ENCODE data around the gene MTREX.

Gene MTREX

DNA sequence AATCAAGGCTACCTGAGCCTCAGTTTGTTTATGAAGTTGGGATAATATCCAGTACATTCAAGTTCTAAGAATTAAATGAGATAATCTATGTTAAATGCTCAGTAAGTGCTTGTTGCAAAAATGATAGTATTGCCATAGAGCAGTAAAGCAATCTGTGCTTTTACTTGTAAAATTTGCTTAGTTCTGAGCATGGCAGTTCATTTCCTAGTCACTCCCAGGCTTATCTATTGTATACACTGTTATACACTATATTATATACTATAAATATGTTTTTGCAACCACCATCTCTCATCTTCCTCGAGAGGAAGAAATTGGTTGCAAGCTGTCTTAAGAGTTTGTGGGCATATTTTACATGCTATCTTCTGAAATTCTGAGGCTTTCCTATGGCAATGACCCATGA lies 63.4 kb downstream of the MTREX start:
- no peak overlapping the region for H3K18ac ChIP-seq (ENCODE audit: low read depth in 1 of 2, low read length in 2 of 2)
- H3K36me3 ChIP-seq (ENCODE audit: control insufficient read depth in 1 of 2, insufficient read depth in 2 of 2, low read depth in 1 of 2, low read length in 2 of 2): peaks cover 7 to 70% of the 10 kb centered on the region in 2 experiments
- H3K4ac ChIP-seq (ENCODE audit: low read depth in 1 of 2, low read length in 2 of 2): no peak overlapping the region
- no peak overlapping the region for H4K8ac ChIP-seq (ENCODE audit: low read length)
- no peak overlapping the region for H3K4me3 ChIP-seq (ENCODE audit: insufficient read depth in 1 of 2, low read depth in 1 of 2, low read length in 2 of 2)
- no peak overlapping the region for H3K9ac ChIP-seq (ENCODE audit: low read length)
- H3K4me1 ChIP-seq (ENCODE audit: control insufficient read depth, insufficient read depth, low read depth, low read length): peaks cover 3% of the 10 kb centered on the region
- no peak overlapping the region for H2BK12ac ChIP-seq (ENCODE audit: low read length in 2 of 2)
- H3K27me3 ChIP-seq (ENCODE audit: control insufficient read depth in 1 of 2, insufficient read depth in 1 of 2, low read length in 2 of 2): no peaks in the 10 kb centered on the region
- peaks cover 14% of the 10 kb centered on the region for H3K79me1 ChIP-seq (replicated peaks; ENCODE audit: low read length, poor library complexity, severe bottlenecking)
- peaks cover 3% of the 10 kb centered on the region for H3K9me3 ChIP-seq (ENCODE audit: control insufficient read depth, low read length)
- H4K91ac ChIP-seq (ENCODE audit: low read length): no peak overlapping the region
- H3K14ac ChIP-seq (ENCODE audit: low read length in 2 of 2): no peak overlapping the region
- no peak overlapping the region for H3K23ac ChIP-seq (ENCODE audit: low read length in 2 of 2)
- no CpG with 5 or more reads among the region's 1 CpG for WGBS
- H2AFZ ChIP-seq (ENCODE audit: low read depth, low read length): no peak overlapping the region
- H2BK5ac ChIP-seq (ENCODE audit: low read depth, low read length, poor library complexity, severe bottlenecking): no peak overlapping the region
- no peak overlapping the region for H2BK120ac ChIP-seq (ENCODE audit: low read depth, low read length)
- H2BK15ac ChIP-seq (ENCODE audit: low read depth, poor library complexity, severe bottlenecking): no peak overlapping the region
- no peak overlapping the region for H2AK5ac ChIP-seq (ENCODE audit: low read length, severe bottlenecking)
- peak overlapping the region; percentile 81 for H3K27ac ChIP-seq (ENCODE audit: low read length, poor library complexity, severe bottlenecking)
- no peak for DNase-seq
- H3K4me2 ChIP-seq (ENCODE audit: low read length, poor library complexity, severe bottlenecking): no peak overlapping the region

DNA sequence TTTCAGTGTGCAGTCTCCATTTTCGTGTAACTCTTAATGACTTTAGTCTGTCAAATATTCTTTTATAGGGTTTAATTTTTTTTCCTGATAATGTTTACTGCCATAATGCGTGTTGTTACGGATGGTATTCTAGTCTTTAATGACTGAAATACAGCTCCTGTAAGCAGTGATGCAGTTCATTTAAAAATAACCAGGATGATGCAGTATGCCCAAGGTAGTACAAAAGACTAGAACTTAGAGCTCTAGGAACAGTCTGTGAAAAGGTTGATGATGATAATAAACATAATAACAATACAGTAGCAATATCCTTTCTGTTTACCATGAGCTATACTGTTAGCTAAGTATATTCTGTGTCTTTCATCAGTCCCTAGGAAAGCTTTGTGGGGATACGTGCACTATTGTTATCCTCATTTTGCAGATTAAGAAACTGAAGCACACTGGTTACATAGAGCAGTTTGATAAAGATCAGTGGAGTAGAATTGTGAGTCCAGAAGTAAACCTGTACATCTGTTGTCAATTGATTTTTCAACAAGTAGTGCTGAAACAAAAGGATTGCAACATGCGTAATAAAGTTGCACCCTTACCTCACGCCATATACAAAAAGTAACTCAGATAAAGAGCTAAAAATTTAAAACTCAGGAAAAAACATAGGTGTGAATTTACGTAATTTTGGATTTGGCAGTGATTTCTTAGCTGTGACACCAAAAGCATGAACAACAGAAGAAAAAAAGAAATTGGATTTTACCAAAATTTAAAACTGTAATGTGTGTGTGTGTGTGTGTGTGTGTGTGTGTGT lies 64.5 kb downstream of the MTREX start:
- DNase-seq: no peak

GRCh38 chr5:55377810-55378209 lies 70.0 kb downstream of the MTREX start:
- H3K9ac ChIP-seq (ENCODE audit: low read length): no peak overlapping the region
- H2AFZ ChIP-seq (ENCODE audit: low read depth, low read length): no peak overlapping the region
- H3K79me1 ChIP-seq (replicated peaks; ENCODE audit: low read length, poor library complexity, severe bottlenecking): peaks cover 17% of the 10 kb centered on the region
- H3K9me3 ChIP-seq (ENCODE audit: control insufficient read depth, low read length): peaks cover 7% of the 10 kb centered on the region
- H2BK15ac ChIP-seq (ENCODE audit: low read depth, poor library complexity, severe bottlenecking): no peak overlapping the region
- H4K91ac ChIP-seq (ENCODE audit: low read length): no peak overlapping the region
- H3K4me1 ChIP-seq (ENCODE audit: control insufficient read depth, insufficient read depth, low read depth, low read length): no peaks in the 10 kb centered on the region
- no peaks in the 10 kb centered on the region for H3K27me3 ChIP-seq (ENCODE audit: control insufficient read depth in 1 of 2, insufficient read depth in 1 of 2, low read length in 2 of 2)
- H3K27ac ChIP-seq (ENCODE audit: low read length, poor library complexity, severe bottlenecking): no peak overlapping the region
- H3K14ac ChIP-seq (ENCODE audit: low read length in 2 of 2): no peak overlapping the region
- WGBS: no CpG with 5 or more reads among the region's 1 CpG
- H3K23ac ChIP-seq (ENCODE audit: low read length in 2 of 2): no peak overlapping the region
- H2BK120ac ChIP-seq (ENCODE audit: low read depth, low read length): no peak overlapping the region
- H3K36me3 ChIP-seq (ENCODE audit: control insufficient read depth in 1 of 2, insufficient read depth in 2 of 2, low read depth in 1 of 2, low read length in 2 of 2): peaks cover 13 to 64% of the 10 kb centered on the region in 2 experiments
- H2BK12ac ChIP-seq (ENCODE audit: low read length in 2 of 2): no peak overlapping the region
- no peak for DNase-seq
- H2BK5ac ChIP-seq (ENCODE audit: low read depth, low read length, poor library complexity, severe bottlenecking): no peak overlapping the region
- no peak overlapping the region for H2AK5ac ChIP-seq (ENCODE audit: low read length, severe bottlenecking)
- H3K4ac ChIP-seq (ENCODE audit: low read depth in 1 of 2, low read length in 2 of 2): no peak overlapping the region
- H3K18ac ChIP-seq (ENCODE audit: low read depth in 1 of 2, low read length in 2 of 2): no peak overlapping the region
- H3K4me2 ChIP-seq (ENCODE audit: low read length, poor library complexity, severe bottlenecking): no peak overlapping the region
- no peak overlapping the region for H3K4me3 ChIP-seq (ENCODE audit: insufficient read depth in 1 of 2, low read depth in 1 of 2, low read length in 2 of 2)
- no peak overlapping the region for H4K8ac ChIP-seq (ENCODE audit: low read length)

More for the DNA sequence above, 64.5 kb downstream of the MTREX start:
- Histone ChIP-seq H3K27me3 (ENCODE audit: control insufficient read depth in 1 of 2, insufficient read depth in 1 of 2, low read length in 2 of 2) (no peaks in the 10 kb centered on the region), H3K79me1 (replicated peaks; ENCODE audit: low read length, poor library complexity, severe bottlenecking) (peaks cover 15% of the 10 kb centered on the region), H4K91ac (ENCODE audit: low read length) (no peak overlapping the region), H3K4me1 (ENCODE audit: control insufficient read depth, insufficient read depth, low read depth, low read length) (peaks cover 3% of the 10 kb centered on the region), H3K36me3 (ENCODE audit: control insufficient read depth in 1 of 2, insufficient read depth in 2 of 2, low read depth in 1 of 2, low read length in 2 of 2) (peaks cover 7 to 65% of the 10 kb centered on the region in 2 experiments), H3K18ac (ENCODE audit: low read depth in 1 of 2, low read length in 2 of 2) (no peak overlapping the region), H2BK15ac (ENCODE audit: low read depth, poor library complexity, severe bottlenecking) (no peak overlapping the region), H3K14ac (ENCODE audit: low read length in 2 of 2) (no peak overlapping the region), H3K27ac (ENCODE audit: low read length, poor library complexity, severe bottlenecking) (peak overlapping the region; percentile 43), H4K8ac (ENCODE audit: low read length) (no peak overlapping the region), H2BK120ac (ENCODE audit: low read depth, low read length) (no peak overlapping the region), H3K9me3 (ENCODE audit: control insufficient read depth, low read length) (peaks cover 3% of the 10 kb centered on the region), H3K9ac (ENCODE audit: low read length) (no peak overlapping the region), H2BK5ac (ENCODE audit: low read depth, low read length, poor library complexity, severe bottlenecking) (no peak overlapping the region), H2BK12ac (ENCODE audit: low read length in 2 of 2) (no peak overlapping the region), H3K4ac (ENCODE audit: low read depth in 1 of 2, low read length in 2 of 2) (no peak overlapping the region), H2AFZ (ENCODE audit: low read depth, low read length) (no peak overlapping the region), H2AK5ac (ENCODE audit: low read length, severe bottlenecking) (no peak overlapping the region), H3K23ac (ENCODE audit: low read length in 2 of 2) (no peak overlapping the region), H3K4me3 (ENCODE audit: insufficient read depth in 1 of 2, low read depth in 1 of 2, low read length in 2 of 2) (no peak overlapping the region), H3K4me2 (ENCODE audit: low read length, poor library complexity, severe bottlenecking) (no peak overlapping the region)
- WGBS: 98% methylated on average over 6 of the region's 7 CpGs

- Histone ChIP-seq H2BK15ac (ENCODE audit: low read depth, poor library complexity, severe bottlenecking) (no peak overlapping the region), H3K4me1 (ENCODE audit: control insufficient read depth, insufficient read depth, low read depth, low read length) (no peaks in the 10 kb centered on the region), H3K27ac (ENCODE audit: low read length, poor library complexity, severe bottlenecking) (no peak overlapping the region), H3K36me3 (ENCODE audit: control insufficient read depth in 1 of 2, insufficient read depth in 2 of 2, low read depth in 1 of 2, low read length in 2 of 2) (peaks cover 13 to 59% of the 10 kb centered on the region in 2 experiments), H3K27me3 (ENCODE audit: control insufficient read depth in 1 of 2, insufficient read depth in 1 of 2, low read length in 2 of 2) (no peaks in the 10 kb centered on the region), H2AFZ (ENCODE audit: low read depth, low read length) (no peak overlapping the region), H3K4me2 (ENCODE audit: low read length, poor library complexity, severe bottlenecking) (no peak overlapping the region), H2BK120ac (ENCODE audit: low read depth, low read length) (no peak overlapping the region), H3K9me3 (ENCODE audit: control insufficient read depth, low read length) (peaks cover 19% of the 10 kb centered on the region), H3K4me3 (ENCODE audit: insufficient read depth in 1 of 2, low read depth in 1 of 2, low read length in 2 of 2) (no peak overlapping the region), H3K14ac (ENCODE audit: low read length in 2 of 2) (no peak overlapping the region), H3K18ac (ENCODE audit: low read depth in 1 of 2, low read length in 2 of 2) (no peak overlapping the region), H3K4ac (ENCODE audit: low read depth in 1 of 2, low read length in 2 of 2) (no peak overlapping the region), H2AK5ac (ENCODE audit: low read length, severe bottlenecking) (no peak overlapping the region), H2BK12ac (ENCODE audit: low read length in 2 of 2) (no peak overlapping the region), H4K8ac (ENCODE audit: low read length) (no peak overlapping the region), H2BK5ac (ENCODE audit: low read depth, low read length, poor library complexity, severe bottlenecking) (no peak overlapping the region), H4K91ac (ENCODE audit: low read length) (no peak overlapping the region), H3K23ac (ENCODE audit: low read length in 2 of 2) (no peak overlapping the region), H3K9ac (ENCODE audit: low read length) (no peak overlapping the region), H3K79me1 (replicated peaks; ENCODE audit: low read length, poor library complexity, severe bottlenecking) (peaks cover 14% of the 10 kb centered on the region)
- no peak for DNase-seq
These were observed 75.5 kb downstream of the MTREX start for GRCh38 chr5:55383254-55383653.
